Pulmonary artery endothelial cell (primary cell): ENCODE results near the gene TRPT1. TPM values are rescaled to one million over a fixed set of nuclear protein-coding genes. Genes with fewer than 3 reads are reported as not detected.

ENCODE experiments used
- DNase-seq: peaks from one replicate; pipeline ENCODE4 v3.0.0-alpha.2; 2011; ENCODE audit warnings: low read depth, low spot score
- total RNA-seq: library from RNA; depleted of rRNA; stranded (reverse); fragments of >200 nt; gene quantifications from 2 replicates; pipeline ENCODE4 v1.2.3, GENCODE V29; 2014

TRPT1 gene
- total RNA-seq, 1 donor from 2014 or later: 20.0 TPM

GRCh38 chr11:64180891-64181290 lies 45.1 kb downstream of the TRPT1 start:
- DNase-seq: no peak

- no peak for DNase-seq
Observed at GRCh38 chr11:64178951-64179639, 46.9 kb downstream of the TRPT1 start.

GRCh38 chr11:64178203-64178602 lies 47.8 kb downstream of the TRPT1 start:
- no peak for DNase-seq

GRCh38 chr11:64176751-64177150 lies 49.2 kb downstream of the TRPT1 start:
- DNase-seq: no peak

Other genes starting within 250 kb of the TRPT1 start
- 67.9 and 71.6 TPM in 2 replicates for gene OTUB1, start 239.7 kb downstream of the TRPT1 start, total RNA-seq
- not detected in 2 replicates for gene FLRT1, start 190.3 kb downstream of the TRPT1 start, total RNA-seq
- 14.6 and 37.7 TPM in 2 replicates for gene MACROD1, start 60.1 kb downstream of the TRPT1 start, total RNA-seq
- 187 and 331 TPM in 2 replicates for gene STIP1, start 40.0 kb downstream of the TRPT1 start, total RNA-seq
- gene FERMT3, start 19.5 kb downstream of the TRPT1 start, total RNA-seq: 75.9 and 109 TPM in 2 replicates
- gene NUDT22, start 88 bp upstream of the TRPT1 start, total RNA-seq: 35.5 and 47.1 TPM in 2 replicates
- 11.8 and 12.2 TPM in 2 replicates for gene DNAJC4, start 4.4 kb upstream of the TRPT1 start, total RNA-seq
- gene VEGFB, start 8.4 kb upstream of the TRPT1 start, total RNA-seq: 18.4 and 18.7 TPM in 2 replicates
- 62.8 and 91.5 TPM in 2 replicates for gene FKBP2, start 14.9 kb upstream of the TRPT1 start, total RNA-seq
- 312 and 327 TPM in 2 replicates for gene PPP1R14B, start 20.8 kb upstream of the TRPT1 start, total RNA-seq
- gene PLCB3, start 25.3 kb upstream of the TRPT1 start, total RNA-seq: 66.6 and 84.5 TPM in 2 replicates
- gene BAD, start 58.5 kb upstream of the TRPT1 start, total RNA-seq: 60.7 and 84.5 TPM in 2 replicates
- gene GPR137, start 59.7 kb upstream of the TRPT1 start, total RNA-seq: 5.4 and 11.0 TPM in 2 replicates
- gene KCNK4, start 65.1 kb upstream of the TRPT1 start, total RNA-seq: 0.07 TPM in 1 of 2 replicates, not detected in the other
- 0.33 TPM in 1 of 2 replicates, not detected in the other for gene CATSPERZ, start 74.2 kb upstream of the TRPT1 start, total RNA-seq
- gene ESRRA, start 79.3 kb upstream of the TRPT1 start, total RNA-seq: 40.4 and 50.9 TPM in 2 replicates
- 219 and 239 TPM in 2 replicates for gene TRMT112, start 91.4 kb upstream of the TRPT1 start, total RNA-seq
- 173 and 299 TPM in 2 replicates for gene PRDX5, start 91.9 kb upstream of the TRPT1 start, total RNA-seq
- gene CCDC88B, start 114.0 kb upstream of the TRPT1 start, total RNA-seq: 0.88 and 1.6 TPM in 2 replicates
- 46.7 and 52.2 TPM in 2 replicates for gene RPS6KA4, start 133.0 kb upstream of the TRPT1 start, total RNA-seq